A673 (cell line): ENCODE results near the gene MAPKAPK2. TPM values are rescaled to one million over a fixed set of nuclear protein-coding genes. Genes with fewer than 3 reads are reported as not detected.

Experiments used
- BruUV-seq: library from RNA; stranded (reverse); fragments of 400-500 nt; replicated peaks from 2 replicates; lab custom pipeline; 2021; lab: Mats Ljungman, UMichigan
- CTCF ChIA-PET: fragments of 300-600 bp; sonication (Branson Sonifier 250); formaldehyde crosslinking; loops from one replicate; lab custom pipeline; 2022; ENCODE audit warnings: antibody characterized with exemption; lab: Charles Lee
- POLR2A ChIA-PET: fragments of 300-600 bp; sonication (Branson Sonifier 250); formaldehyde crosslinking; loops from one replicate; lab custom pipeline; 2022; ENCODE audit warnings: antibody characterized with exemption; ENCODE audit not compliant: low non-redundant PET; lab: Charles Lee
- DNase-seq: peaks from one replicate; pipeline ENCODE4 v3.0.0-alpha.2; 2015; ENCODE audit warnings: low spot score
- H3K27ac ChIP-seq: fragments of 200-600 bp; sonication (generic); 2 replicates; pipeline ENCODE4 v1.5.1; 2016; ENCODE audit warnings: mixed run types, low read depth, mild to moderate bottlenecking, mixed read lengths, antibody characterized with exemption, low read length; ENCODE audit not compliant: poor library complexity, severe bottlenecking
- H3K27me3 ChIP-seq: fragments of 200-600 bp; sonication (generic); replicated peaks from 2 replicates; pipeline ENCODE4 v1.6.1; 2017; ENCODE audit warnings: mixed run types, low read depth, mild to moderate bottlenecking, mixed read lengths, antibody characterized with exemption, low read length; ENCODE audit not compliant: insufficient read depth, poor library complexity
- H3K36me3 ChIP-seq: fragments of 200-600 bp; sonication (generic); 2 replicates; pipeline ENCODE4 v1.6.1; 2016; ENCODE audit warnings: mixed run types, mild to moderate bottlenecking, mixed read lengths, antibody characterized with exemption, low read length; ENCODE audit not compliant: insufficient read depth, poor library complexity, severe bottlenecking
- H3K4me1 ChIP-seq: fragments of 200-600 bp; sonication (generic); 2 replicates; pipeline ENCODE4 v1.6.1; 2017; ENCODE audit warnings: mixed run types, mild to moderate bottlenecking, mixed read lengths, antibody characterized with exemption, low read length; ENCODE audit not compliant: insufficient read depth, poor library complexity, severe bottlenecking
- H3K4me3 ChIP-seq: fragments of 200-600 bp; sonication (generic); 2 replicates; pipeline ENCODE4 v1.5.1; 2016; ENCODE audit warnings: low read depth, mixed run types, mild to moderate bottlenecking, mixed read lengths, low read length; ENCODE audit not compliant: poor library complexity, severe bottlenecking
- H3K9me3 ChIP-seq: fragments of 200-600 bp; sonication (generic); 2 replicates; pipeline ENCODE4 v1.6.1; 2016; ENCODE audit warnings: mixed run types, low read depth, mild to moderate bottlenecking, mixed read lengths, antibody characterized with exemption, low read length; ENCODE audit not compliant: poor library complexity, severe bottlenecking
- EZH2 ChIP-seq: fragments of 200-600 bp; sonication (generic); IDR thresholded peaks from 2 replicates; pipeline ENCODE4 v1.6.1; 2017; ENCODE audit warnings: borderline replicate concordance, low read depth, mild to moderate bottlenecking, mixed read lengths, antibody characterized with exemption, low read length; ENCODE audit not compliant: poor library complexity, severe bottlenecking
- intact Hi-C: fragments of 100-400 bp; cut with micrococcal nuclease; formaldehyde crosslinking; loops from one replicate; pipeline ENCODE4 v1.10.0; 2022; ENCODE audit not compliant: unreplicated experiment
- total RNA-seq: library from RNA; stranded (reverse); gene quantifications from 2 replicates; pipeline ENCODE4 v1.2.3, GENCODE V29; 2021
- TF ChIP-seq, protein P1 (sequence below): fragments of 300-800, 200-600 bp; sonication (generic); conservative IDR thresholded peaks from 2 replicates; pipeline ENCODE4 v1.5.1; 2017; ENCODE audit warnings: low read depth, mild to moderate bottlenecking, antibody characterized with exemption, low read length, moderate library complexity, mixed read lengths

MAPKAPK2 gene
- total RNA-seq, 1 experiment from 2014 or later = 39.2 TPM

GRCh38 chr1:206656936-206657335 lies 27.8 kb upstream of the MAPKAPK2 start:
- Histone ChIP-seq H3K4me1 (no peaks in the 10 kb centered on the region), H3K27me3 (no peaks in the 10 kb centered on the region), H3K9me3 (no peaks in the 10 kb centered on the region), H3K27ac (no peak overlapping the region), H3K36me3 (no peaks in the 10 kb centered on the region), H3K4me3 (no peak overlapping the region)
- no peak for DNase-seq
- intact Hi-C loops = no loop called here
- POLR2A ChIA-PET = no interaction called here
- BruUV-seq = no TSS peak
- CTCF ChIA-PET = no interaction called here
- TF ChIP-seq, protein P1, sequence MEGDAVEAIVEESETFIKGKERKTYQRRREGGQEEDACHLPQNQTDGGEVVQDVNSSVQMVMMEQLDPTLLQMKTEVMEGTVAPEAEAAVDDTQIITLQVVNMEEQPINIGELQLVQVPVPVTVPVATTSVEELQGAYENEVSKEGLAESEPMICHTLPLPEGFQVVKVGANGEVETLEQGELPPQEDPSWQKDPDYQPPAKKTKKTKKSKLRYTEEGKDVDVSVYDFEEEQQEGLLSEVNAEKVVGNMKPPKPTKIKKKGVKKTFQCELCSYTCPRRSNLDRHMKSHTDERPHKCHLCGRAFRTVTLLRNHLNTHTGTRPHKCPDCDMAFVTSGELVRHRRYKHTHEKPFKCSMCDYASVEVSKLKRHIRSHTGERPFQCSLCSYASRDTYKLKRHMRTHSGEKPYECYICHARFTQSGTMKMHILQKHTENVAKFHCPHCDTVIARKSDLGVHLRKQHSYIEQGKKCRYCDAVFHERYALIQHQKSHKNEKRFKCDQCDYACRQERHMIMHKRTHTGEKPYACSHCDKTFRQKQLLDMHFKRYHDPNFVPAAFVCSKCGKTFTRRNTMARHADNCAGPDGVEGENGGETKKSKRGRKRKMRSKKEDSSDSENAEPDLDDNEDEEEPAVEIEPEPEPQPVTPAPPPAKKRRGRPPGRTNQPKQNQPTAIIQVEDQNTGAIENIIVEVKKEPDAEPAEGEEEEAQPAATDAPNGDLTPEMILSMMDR = no peak
- no peak for TF ChIP-seq EZH2

GRCh38 chr1:206657751-206658150 lies 27.0 kb upstream of the MAPKAPK2 start:
- ChIA-PET CTCF (interaction anchor here (0.9 kb wide), 1 partner anchor 27 kb away, joined by 3 read pairs; no protein-coding TSS in a partner anchor), POLR2A (no interaction called here)
- H3K9me3 ChIP-seq = no peaks in the 10 kb centered on the region
- intact Hi-C loops = no loop called here
- H3K27me3 ChIP-seq = peaks cover 7% of the 10 kb centered on the region
- BruUV-seq = no TSS peak
- no peak overlapping the region for H3K4me3 ChIP-seq
- no peak for DNase-seq
- H3K36me3 ChIP-seq = no peaks in the 10 kb centered on the region
- TF ChIP-seq, protein P1 = no peak
- TF ChIP-seq EZH2 = no peak
- H3K27ac ChIP-seq = no peak overlapping the region
- H3K4me1 ChIP-seq = no peaks in the 10 kb centered on the region

- Histone ChIP-seq H3K4me1 (peaks cover 2% of the 10 kb centered on the region), H3K9me3 (no peaks in the 10 kb centered on the region), H3K27me3 (peaks cover 13% of the 10 kb centered on the region), H3K36me3 (no peaks in the 10 kb centered on the region), H3K27ac (no peak overlapping the region), H3K4me3 (no peak overlapping the region)
- intact Hi-C loops = no loop called here
- TF ChIP-seq EZH2 = no peak
- TF ChIP-seq, protein P1 = peak; percentile 90
- peak; percentile 49 for DNase-seq
- no TSS peak for BruUV-seq
- POLR2A ChIA-PET = no interaction called here
- CTCF ChIA-PET = interaction anchor here (0.9 kb wide), 1 partner anchor 27 kb away, joined by 3 read pairs; no protein-coding TSS in a partner anchor
Measured at GRCh38 chr1:206658264-206658980, 26.3 kb upstream of the MAPKAPK2 start.
